IMR-90 (cell line): Measurements from ENCODE around the gene AHSG.

Experiments used
- CTCF ChIP-seq: conservative IDR thresholded peaks from 2 replicates; pipeline ENCODE4 v1.5.1; 2012; ENCODE audit warnings: mild to moderate bottlenecking, low read depth, low read length, improper control_type of control experiment
- RFX5 ChIP-seq: IDR thresholded peaks from 2 replicates; pipeline ENCODE4 v1.8.0; 2012; ENCODE audit warnings: low read depth, mild to moderate bottlenecking, low read length, moderate library complexity
- USF2 ChIP-seq: fragments of 150-350 bp; IDR thresholded peaks from 2 replicates; pipeline ENCODE4 v1.6.1; 2017; ENCODE audit warnings: mild to moderate bottlenecking, antibody characterized with exemption, low read length, low read depth

- TF ChIP-seq CTCF = no peak
- TF ChIP-seq RFX5 = no peak
- TF ChIP-seq USF2 = no peak
Measured at GRCh38 chr3:186644683-186645082, 31.8 kb downstream of the AHSG start.
